IPS-18c (cell line): ENCODE results near the gene ABLIM2.

Source experiments
- H3K4me3 ChIP-seq: 2 replicates; pipeline ENCODE4 v1.7.0; 2013; ENCODE audit warnings: low read depth, mild to moderate bottlenecking, low read length, moderate library complexity; ENCODE audit not compliant: insufficient read depth
- H3K9me3 ChIP-seq: one replicate; pipeline ENCODE4 v1.6.1; 2013; ENCODE audit warnings: mild to moderate bottlenecking, low read length, moderate library complexity; ENCODE audit not compliant: control insufficient read depth, insufficient read depth

ABLIM2 gene

GRCh38 chr4:8195841-8196458, 37.3 kb upstream of the ABLIM2 start:
- Histone ChIP-seq H3K9me3 (no peaks in the 10 kb centered on the region), H3K4me3 (no peak overlapping the region)

- Histone ChIP-seq H3K4me3 (no peak overlapping the region), H3K9me3 (no peaks in the 10 kb centered on the region)
Observed at GRCh38 chr4:8195431-8195830, 36.8 kb upstream of the ABLIM2 start.

GRCh38 chr4:8194306-8195242, 36.0 kb upstream of the ABLIM2 start:
- no peaks in the 10 kb centered on the region for H3K9me3 ChIP-seq

GRCh38 chr4:8192748-8193738, 34.4 kb upstream of the ABLIM2 start:
- Histone ChIP-seq H3K4me3 (no peak overlapping the region), H3K9me3 (no peaks in the 10 kb centered on the region)

More at GRCh38 chr4:8194306-8195242, 36.0 kb upstream of the ABLIM2 start:
- no peak overlapping the region for H3K4me3 ChIP-seq

- no peaks in the 10 kb centered on the region for H3K9me3 ChIP-seq
- H3K4me3 ChIP-seq = no peak overlapping the region
Observed at GRCh38 chr4:8191136-8191747, 32.6 kb upstream of the ABLIM2 start.

GRCh38 chr4:8189551-8190466, 31.2 kb upstream of the ABLIM2 start:
- H3K4me3 ChIP-seq = no peak overlapping the region

GRCh38 chr4:8188743-8189550, 30.3 kb upstream of the ABLIM2 start:
- Histone ChIP-seq H3K9me3 (no peaks in the 10 kb centered on the region), H3K4me3 (no peak overlapping the region)

More at GRCh38 chr4:8189551-8190466, 31.2 kb upstream of the ABLIM2 start:
- H3K9me3 ChIP-seq = no peaks in the 10 kb centered on the region

- H3K9me3 ChIP-seq = no peaks in the 10 kb centered on the region
- H3K4me3 ChIP-seq = no peak overlapping the region
Observed at GRCh38 chr4:8188085-8188484, 29.5 kb upstream of the ABLIM2 start.

GRCh38 chr4:8185930-8186329, 27.3 kb upstream of the ABLIM2 start:
- Histone ChIP-seq H3K9me3 (no peaks in the 10 kb centered on the region), H3K4me3 (no peak overlapping the region)

GRCh38 chr4:8185295-8185694, 26.7 kb upstream of the ABLIM2 start:
- Histone ChIP-seq H3K4me3 (no peak overlapping the region), H3K9me3 (no peaks in the 10 kb centered on the region)

GRCh38 chr4:8184061-8184460, 25.4 kb upstream of the ABLIM2 start:
- H3K9me3 ChIP-seq = no peaks in the 10 kb centered on the region
- no peak overlapping the region for H3K4me3 ChIP-seq

GRCh38 chr4:8182858-8183725, 24.5 kb upstream of the ABLIM2 start:
- Histone ChIP-seq H3K4me3 (no peak overlapping the region), H3K9me3 (no peaks in the 10 kb centered on the region)

GRCh38 chr4:8182294-8182693, 23.7 kb upstream of the ABLIM2 start:
- Histone ChIP-seq H3K9me3 (no peaks in the 10 kb centered on the region), H3K4me3 (no peak overlapping the region)

- H3K9me3 ChIP-seq = no peaks in the 10 kb centered on the region
- no peak overlapping the region for H3K4me3 ChIP-seq
Observed at GRCh38 chr4:8181844-8182243, 23.2 kb upstream of the ABLIM2 start.
